NCI-H1436 (cell line): ENCODE results near the gene NDST3.

Experiments used
- DNase-seq: peaks from one replicate; lab custom pipeline; 2025; lab: John Stamatoyannopoulos, UW

NDST3 gene

GRCh38 chr4:118081434-118081833 lies 47.1 kb downstream of the NDST3 start:
- no peak for DNase-seq

DNA sequence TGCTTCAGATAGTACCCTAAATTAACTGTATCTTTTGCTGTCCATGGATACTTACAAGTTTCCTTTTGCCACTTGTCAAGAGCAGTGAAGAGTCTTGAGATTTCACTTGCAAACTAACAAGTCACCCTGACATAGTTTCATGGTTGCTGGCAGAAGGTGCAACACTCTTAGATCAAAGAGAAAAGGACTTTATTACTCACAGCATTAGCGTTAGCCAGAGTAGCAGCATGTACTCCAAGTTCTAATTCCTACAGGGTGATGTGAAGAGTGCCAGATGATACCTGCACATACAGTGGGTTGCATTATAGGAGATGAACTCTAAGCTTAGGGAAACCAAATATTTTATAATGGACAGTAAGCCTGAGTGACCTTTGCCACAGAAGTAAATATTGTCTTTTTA lies 47.9 kb downstream of the NDST3 start:
- DNase-seq, result no peak

DNA sequence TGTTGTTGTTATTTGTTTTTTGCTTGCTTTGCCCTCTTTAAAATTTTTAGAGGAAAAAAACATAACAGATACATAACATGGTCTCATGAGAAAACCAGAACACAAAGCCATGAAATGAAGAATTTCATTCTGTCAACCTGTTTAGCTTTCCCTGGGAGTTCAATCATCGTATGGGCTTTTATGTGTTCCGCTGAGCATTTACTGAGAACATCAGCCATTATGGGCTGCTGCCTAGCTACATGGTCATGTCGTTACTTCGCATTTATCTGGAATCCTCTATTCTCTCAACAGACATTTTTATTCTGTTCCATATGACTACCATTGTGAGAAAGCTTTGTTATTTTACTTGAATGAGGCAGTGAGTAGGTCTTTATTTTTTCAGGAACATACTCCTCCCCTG lies 51.4 kb downstream of the NDST3 start:
- no peak for DNase-seq

DNA sequence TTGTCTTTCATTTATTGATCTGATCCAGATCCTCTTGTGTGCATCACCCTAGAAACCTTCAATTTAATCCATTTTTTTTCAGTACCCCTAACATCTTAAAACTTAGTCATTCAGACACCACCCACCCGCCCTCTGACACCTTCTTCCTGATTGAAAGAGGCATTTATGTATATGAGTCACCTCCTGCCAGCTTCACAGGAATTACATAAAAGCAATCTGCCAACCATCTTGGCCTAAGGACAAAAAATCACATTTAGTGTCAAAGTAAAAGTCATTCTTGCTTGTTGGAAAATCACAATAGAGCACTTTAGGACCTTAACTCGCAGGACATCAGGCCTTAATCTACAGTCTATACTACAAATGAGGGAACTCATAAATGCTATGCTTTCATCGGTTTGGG lies 52.1 kb downstream of the NDST3 start:
- DNase-seq, result no peak

DNA sequence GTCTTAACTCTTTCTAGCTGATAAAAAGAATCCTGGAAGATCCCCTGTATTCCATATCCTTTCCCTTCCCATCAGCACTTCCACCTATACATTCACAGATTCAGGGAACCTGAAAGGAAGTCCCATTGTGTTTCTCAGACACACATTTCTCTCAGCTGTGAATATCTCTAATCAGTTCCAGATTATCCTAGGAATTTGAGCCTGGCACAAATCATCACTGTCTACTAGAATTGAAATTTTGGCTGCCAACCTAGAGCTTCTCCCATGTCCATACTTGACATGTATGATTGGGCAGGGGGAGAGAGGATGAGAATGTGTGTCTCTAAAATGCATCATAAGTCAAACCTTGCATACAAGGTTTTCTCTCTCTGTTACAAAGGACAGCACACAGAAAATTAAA lies 53.1 kb downstream of the NDST3 start:
- DNase-seq, result no peak

DNA sequence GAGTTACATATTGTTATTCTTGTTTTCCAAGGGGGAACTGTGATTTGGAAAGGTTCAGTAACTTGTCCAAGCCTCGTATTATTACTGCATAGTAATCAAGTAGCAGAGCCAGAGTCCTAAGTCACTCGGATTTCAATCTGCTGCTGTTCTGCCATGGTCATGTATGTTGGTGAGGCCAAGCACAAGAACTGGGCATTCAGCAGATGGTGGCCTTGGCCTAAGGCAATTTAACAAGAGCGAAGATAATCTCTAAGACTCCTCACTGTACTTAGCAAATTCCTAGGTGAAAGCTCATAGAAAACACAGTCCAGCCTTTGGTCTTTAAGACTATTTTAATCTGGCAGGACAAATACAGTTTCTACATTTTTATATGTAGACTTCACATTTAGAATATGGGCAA lies 64.8 kb downstream of the NDST3 start:
- no peak for DNase-seq

GRCh38 chr4:118102195-118102594 lies 67.9 kb downstream of the NDST3 start:
- no peak for DNase-seq

DNA sequence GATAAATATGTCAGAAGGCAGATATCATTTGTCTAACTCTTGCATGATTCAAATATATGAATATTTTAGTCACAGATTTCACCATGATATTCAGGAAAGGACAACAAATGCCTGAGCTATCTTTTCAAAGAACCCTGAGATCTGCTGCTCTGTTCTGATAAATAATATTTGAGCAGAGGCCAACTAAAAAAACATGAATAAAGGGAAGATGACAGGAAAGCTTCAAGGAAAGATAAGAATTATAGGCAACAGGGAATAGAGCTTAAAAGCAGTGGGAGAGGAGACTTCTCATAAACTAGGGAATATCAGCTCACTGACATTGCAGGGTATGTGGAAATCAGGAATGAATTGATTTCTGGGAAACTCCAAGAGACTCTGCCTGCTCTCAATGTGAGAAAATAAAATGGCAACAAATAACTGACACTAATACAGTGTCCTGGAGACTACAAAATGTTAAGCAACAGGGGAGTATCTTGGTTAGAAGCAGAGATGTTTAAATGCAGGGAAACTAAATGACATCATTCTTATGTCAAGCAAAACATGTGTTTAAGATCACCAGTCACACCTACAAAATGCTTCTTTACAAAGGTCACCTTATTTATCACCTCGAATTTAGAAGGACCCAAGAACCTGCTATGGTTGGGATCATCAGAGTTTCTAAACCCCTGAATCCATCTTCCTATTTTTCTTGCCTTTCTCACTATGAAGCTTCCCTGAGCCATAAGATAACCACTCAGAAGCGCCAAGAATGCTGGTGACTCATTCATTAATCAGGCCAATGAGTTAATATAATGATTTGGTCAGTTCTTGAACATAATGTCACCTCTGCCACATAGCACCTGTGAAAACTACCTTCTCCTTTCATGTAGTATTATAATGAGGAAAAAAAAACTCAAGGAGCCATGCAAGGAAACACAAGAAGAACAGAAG lies 78.1 kb downstream of the NDST3 start:
- DNase-seq, result no peak

GRCh38 chr4:118113220-118113619 lies 78.9 kb downstream of the NDST3 start:
- DNase-seq, result no peak

DNA sequence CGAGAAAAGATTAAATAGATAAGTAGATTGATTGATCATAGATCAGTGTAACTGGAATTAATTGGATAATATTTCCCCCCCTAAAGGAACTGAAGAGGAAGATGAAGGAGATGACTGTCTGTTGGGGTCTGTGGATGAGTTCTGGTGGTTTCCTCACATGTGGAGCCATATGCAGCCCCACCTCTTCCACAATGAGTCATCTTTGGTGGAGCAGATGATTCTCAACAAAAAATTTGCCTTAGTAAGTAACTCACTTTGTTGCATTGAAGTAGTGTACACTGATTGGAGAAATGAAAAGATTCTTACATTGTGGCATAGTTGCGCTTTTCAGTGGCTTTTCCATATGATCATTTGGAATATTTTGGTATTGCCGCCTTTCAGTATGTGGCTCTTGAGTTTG lies 80.4 kb downstream of the NDST3 start:
- no peak for DNase-seq

DNA sequence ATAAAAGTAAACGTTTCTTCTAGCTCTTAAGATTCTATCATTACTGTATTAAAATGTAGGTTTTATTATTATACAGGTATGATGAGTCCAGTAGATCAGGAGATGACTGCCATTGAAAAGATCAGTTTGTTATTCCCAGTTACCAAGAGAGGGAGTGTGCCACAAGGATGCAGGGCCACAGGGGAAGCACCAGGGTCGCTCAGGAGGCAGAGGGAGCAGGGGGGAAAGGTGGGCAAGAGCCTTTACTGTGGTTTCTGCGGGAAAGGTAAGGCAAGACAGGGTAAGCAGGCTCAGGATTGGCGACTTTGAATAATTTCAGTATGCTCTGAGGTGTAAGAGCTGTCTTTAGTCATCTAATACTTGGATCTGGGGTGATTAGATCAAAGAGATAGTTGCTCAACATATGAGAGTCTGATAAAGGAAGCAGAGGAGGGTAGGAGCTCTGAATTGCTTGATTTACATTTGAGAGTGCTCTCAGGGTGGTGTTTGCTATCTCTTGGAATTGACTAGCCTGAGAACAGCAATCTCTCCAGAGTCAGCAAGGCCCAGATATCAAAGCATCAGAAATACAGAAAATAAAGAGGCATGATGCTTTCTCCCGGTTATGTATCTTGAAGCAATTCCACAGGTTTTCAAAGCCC lies 86.0 kb downstream of the NDST3 start:
- DNase-seq, result no peak

DNA sequence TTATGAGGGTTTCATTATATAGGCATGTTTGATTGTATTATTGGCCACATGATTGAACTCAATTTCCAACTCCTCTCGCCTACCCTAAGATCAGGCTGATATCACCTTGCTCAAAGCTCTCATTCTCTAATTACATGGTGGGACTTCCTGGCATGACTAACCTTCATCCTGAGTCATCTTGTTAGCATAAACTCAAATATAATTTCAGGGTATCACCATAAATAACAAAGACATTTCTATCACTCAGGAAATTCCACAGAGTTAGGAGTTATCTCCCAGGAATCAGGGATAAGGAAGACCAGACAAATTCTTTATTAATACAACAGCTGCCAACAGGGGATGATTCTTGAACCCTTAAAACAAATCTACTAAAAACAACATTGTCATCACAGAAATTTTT lies 90.7 kb downstream of the NDST3 start:
- DNase-seq, result no peak

- DNase-seq, result no peak
Measured at GRCh38 chr4:118139241-118139640, 105.0 kb downstream of the NDST3 start.

- no peak for DNase-seq
Measured at GRCh38 chr4:118141240-118141639, 107.0 kb downstream of the NDST3 start.

- DNase-seq, result no peak
Measured at GRCh38 chr4:118154649-118155048, 120.4 kb downstream of the NDST3 start.

- DNase-seq, result no peak
Measured at GRCh38 chr4:118155516-118155915, 121.2 kb downstream of the NDST3 start.

DNA sequence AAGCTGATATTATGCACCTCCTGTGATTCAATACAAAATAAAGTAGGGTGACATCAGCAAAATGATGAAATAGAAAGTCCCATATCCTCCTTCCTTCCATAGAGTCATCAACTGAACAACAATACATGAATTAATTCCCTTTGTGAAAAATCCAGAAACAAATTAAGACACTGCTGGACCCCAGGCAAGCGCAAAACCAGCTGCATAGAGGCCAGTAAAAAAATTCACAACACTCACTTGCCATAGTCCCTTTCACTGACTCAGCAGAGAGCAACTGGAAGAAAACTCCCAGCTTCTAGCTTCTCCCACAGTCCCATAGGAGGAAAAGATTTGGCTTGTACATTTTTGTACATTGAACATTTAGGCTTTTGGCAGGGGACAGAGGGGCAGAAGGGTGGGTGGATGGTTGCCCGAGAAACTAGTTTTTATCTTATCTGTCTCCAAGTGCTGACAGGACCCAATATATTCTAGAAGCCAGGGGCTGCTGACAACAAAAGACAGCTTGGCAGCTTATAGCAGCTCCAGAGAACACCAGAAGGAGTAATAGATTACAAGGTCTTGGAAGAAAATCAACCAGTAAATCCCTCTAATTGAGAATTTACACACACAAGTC lies 124.6 kb downstream of the NDST3 start:
- DNase-seq, result no peak

DNA sequence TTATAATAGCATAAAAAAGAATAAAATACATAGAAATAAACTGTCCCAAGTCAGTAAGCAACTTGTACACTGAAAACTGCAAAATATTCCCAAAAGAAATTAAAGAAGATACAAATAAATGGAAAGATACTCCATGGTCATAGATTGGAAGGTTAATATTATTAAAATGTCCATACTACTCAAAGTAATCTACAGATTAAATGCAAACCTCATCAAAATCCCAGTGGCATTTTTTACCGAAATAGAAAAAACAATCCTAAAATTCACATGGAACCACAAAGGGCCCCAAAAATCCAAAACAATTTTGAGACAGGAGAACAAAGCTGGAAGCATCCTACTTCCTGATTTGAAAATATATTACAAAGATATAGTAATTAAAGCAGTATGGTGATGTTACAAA lies 133.0 kb downstream of the NDST3 start:
- no peak for DNase-seq

DNA sequence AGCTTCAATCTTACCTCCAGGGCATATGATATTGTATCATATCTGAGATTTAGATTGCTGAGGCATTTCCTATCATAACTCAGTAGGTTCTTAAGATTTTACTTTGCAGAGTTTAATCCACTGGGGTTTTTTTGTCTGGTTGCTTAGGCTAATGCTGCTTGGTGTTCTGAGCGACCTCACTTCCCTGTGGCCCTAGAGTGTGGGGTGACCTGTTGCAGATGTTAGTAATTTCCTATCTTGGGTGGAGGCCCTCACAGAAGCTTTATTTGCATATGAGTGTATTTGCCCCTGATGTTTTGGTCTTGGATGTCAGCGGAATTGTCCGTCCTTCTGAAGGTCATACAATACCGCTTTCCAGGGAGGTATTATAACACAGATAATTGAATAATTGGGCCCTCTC lies 137.1 kb downstream of the NDST3 start:
- DNase-seq, result no peak

DNA sequence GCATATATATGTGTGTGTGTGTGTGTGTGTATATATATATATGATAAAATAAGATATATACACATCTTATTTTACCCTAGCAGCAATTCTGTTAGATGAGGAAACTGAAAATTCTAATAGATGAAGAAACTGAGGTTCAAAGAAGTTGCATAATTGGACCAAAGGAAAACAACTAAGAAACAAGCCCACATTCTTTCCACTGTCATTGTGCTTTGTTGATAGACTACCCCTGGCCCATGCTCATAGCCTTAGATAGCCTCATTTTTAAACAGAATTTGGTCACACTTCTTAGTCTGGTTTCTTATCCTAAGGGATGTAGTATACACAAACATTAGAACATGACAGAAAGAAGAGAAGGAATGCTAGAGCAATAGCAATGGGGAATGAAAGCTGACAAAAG lies 138.8 kb downstream of the NDST3 start:
- DNase-seq, result no peak

DNA sequence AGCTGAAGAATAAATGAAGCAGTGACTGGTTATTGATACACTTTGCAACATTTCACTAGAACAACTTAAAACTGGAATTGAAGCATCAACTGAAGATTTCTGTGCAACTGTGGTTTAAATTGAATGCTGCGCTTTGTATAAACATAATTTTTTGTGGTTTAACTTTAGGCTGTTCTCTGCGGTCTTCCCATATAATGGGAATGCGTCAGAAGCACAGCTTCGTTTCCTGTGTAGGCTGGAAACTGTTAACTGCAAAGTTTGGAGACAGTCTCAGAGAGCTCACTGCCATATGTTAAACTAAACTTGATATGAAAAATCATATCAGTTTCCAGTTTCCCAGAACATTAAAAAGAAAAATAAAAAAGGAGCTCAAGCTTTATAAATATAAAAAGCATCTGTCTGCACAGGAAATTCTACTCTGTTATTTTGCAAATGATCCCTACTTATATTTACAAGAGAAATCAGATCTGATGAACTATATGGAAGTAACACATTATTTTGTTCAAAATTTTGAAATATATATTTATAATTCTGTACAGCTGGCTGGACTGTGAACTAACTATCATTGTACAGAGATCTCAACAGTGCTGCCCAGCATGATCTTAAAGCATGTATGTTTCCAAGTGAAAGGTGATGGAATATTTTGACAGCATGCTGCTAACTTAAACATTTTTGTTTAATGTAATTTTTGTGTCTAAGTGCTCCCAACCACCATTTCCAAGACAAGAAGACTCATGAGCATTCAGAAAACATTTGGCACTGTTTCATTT lies 139.9 kb downstream of the NDST3 start:
- no peak for DNase-seq

DNA sequence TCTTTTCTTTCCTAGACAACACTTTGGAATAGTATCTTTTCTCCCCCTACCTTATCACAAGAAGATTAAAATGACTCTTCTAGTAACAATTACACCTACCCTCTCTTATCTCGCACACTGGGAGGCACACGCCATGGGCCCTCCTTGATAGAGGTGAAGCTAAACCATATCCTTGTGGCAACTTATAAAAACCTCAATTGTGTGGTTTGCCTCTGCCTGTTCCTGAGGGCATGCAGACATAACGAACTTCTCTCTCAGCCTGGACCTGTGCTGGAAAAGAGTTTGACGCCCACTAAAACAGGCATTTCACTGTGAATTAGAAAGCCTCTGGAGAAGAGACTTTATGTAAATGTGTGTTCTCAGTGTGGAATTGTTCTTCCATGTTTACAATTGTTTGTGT lies 141.2 kb downstream of the NDST3 start:
- DNase-seq, result no peak
